ENCODE data around the gene FHIT.

Gene FHIT

GRCh38 chr3:59733041-59733809 is 1518.0 kb downstream of the FHIT start:
- no peak for DNase-seq (ENCODE audit: low read depth, low spot score)

- DNase-seq (ENCODE audit: low read depth, low spot score), result no peak
These were observed 1519.3 kb downstream of the FHIT start for GRCh38 chr3:59731943-59732342.

GRCh38 chr3:59730591-59730990 is 1520.7 kb downstream of the FHIT start:
- DNase-seq (ENCODE audit: low read depth, low spot score), result no peak

- no peak for DNase-seq (ENCODE audit: low read depth, low spot score)
These were observed 1522.7 kb downstream of the FHIT start for GRCh38 chr3:59728587-59728908.

GRCh38 chr3:59727902-59728586 is 1523.2 kb downstream of the FHIT start:
- no peak for DNase-seq (ENCODE audit: low read depth, low spot score)

GRCh38 chr3:59726279-59726678 is 1525.0 kb downstream of the FHIT start:
- no peak for DNase-seq (ENCODE audit: low read depth, low spot score)

GRCh38 chr3:59717679-59718205 is 1533.5 kb downstream of the FHIT start:
- DNase-seq (ENCODE audit: low read depth, low spot score), result no peak

GRCh38 chr3:59714066-59714465 is 1537.2 kb downstream of the FHIT start:
- no peak for DNase-seq (ENCODE audit: low read depth, low spot score)

- no peak for DNase-seq (ENCODE audit: low read depth, low spot score)
These were observed 1540.7 kb downstream of the FHIT start for GRCh38 chr3:59710554-59710953.

GRCh38 chr3:59709702-59710553 is 1541.3 kb downstream of the FHIT start:
- DNase-seq (ENCODE audit: low read depth, low spot score), result no peak

- no peak for DNase-seq (ENCODE audit: low read depth, low spot score)
These were observed 1543.0 kb downstream of the FHIT start for GRCh38 chr3:59708202-59708601.

GRCh38 chr3:59704292-59704691 is 1547.0 kb downstream of the FHIT start:
- DNase-seq (ENCODE audit: low read depth, low spot score), result no peak

GRCh38 chr3:59699648-59700320 is 1551.5 kb downstream of the FHIT start:
- DNase-seq (ENCODE audit: low read depth, low spot score), result no peak
